ENCODE data around the gene ACSF3. TPM values are rescaled to one million over a fixed set of nuclear protein-coding genes. Genes with fewer than 3 reads are reported as not detected.

ACSF3 gene
- total RNA-seq, 1 donor from 2014 or later = 51.4 TPM

DNA sequence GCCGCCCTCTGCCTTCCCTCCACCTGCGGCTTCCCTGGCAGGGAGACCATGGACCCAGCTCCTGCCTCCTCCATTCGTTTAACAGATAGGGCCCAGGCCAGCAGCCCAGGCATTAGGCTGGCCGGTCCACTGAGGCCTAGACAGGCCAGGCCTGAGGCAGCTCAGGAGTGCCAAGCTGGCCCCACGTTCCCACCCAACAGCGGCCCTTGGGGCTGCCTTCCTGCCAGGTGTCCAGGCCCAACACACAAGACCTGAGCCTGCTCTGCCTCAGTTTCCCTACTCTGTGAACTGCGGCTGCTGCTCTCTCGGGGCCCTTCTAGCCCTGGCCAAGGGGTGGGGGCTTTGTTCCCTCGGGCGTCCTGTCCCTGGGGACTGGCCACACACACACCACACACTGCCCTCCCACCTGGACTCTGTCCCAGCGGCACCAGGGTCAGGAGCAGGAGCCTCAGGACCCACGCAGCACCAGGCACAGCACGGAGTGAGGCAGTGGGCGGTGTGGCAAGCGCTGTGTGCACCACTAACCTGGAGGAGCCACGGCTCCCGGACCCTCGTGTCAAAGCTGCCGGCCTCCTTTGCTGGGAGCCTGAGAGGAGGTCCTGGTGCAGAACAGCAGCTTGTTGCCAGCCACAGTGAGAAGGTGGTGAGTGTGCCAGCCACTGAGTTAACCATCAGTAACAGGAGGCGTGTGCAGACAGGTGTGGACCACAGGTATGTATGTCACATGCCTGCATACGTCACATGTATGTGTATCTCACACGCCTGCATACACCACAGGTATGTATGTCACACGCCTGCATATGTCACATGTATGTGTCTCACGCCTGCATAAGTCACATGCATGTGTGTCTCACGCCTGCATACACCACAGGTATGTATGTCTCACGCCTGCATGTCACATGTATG lies 63.3 kb downstream of the ACSF3 start:
- intact Hi-C loops (cut with micrococcal nuclease) = no loop called here

DNA sequence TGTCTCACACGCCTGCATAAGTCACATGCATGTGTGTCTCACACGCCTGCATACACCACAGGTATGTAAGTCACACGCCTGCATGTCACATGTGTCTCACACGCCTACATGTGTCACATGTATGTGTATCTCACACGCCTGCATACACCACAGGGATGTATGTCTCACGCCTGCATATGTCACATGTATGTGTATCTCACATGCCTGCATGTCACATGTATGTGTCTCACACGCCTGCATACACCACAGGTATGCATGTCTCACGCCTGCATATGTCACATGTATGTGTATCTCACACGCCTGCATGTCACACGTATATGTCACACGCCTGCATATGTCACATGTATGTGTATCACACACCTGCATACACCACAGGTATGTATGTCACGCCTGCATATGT lies 64.1 kb downstream of the ACSF3 start:
- intact Hi-C loops (cut with micrococcal nuclease) = no loop called here

DNA sequence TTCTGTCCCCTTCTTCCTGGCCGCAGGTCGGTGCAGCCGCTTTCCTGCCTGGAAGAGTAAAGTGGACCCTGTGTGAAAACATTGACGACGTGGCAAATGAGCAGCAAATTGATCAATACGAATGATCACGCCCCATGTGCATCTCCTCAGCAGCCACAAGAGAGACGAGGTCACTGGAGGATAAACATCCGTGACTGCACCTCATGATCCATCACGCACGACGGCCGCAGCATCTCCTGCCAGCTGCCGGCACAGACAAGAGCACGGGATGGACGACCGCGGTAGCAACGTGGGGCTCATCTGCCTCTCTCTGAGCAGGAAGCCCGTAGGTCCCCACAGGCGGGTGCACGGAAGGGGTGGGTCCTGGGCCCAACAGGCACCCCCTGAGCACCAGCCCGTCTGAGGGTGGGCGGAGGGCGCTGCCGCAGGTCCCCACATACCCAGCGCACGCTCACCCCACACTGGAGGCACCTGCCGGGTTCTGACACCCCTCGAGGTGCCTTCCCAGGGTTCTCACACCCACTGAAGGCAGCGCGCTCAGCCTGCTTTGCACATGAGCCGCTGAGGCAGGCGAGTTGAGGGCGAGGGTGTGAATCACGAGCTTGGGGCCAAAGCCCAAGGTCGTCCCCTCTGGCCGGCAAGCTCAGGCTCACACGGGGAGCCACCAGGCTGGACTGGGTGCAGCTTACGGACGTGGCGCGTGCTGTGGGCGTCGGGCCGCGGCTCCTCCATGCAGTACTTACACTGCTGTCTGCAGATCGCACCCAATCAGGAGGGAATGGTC lies 65.6 kb downstream of the ACSF3 start:
- intact Hi-C loops (cut with micrococcal nuclease) = no loop called here

DNA sequence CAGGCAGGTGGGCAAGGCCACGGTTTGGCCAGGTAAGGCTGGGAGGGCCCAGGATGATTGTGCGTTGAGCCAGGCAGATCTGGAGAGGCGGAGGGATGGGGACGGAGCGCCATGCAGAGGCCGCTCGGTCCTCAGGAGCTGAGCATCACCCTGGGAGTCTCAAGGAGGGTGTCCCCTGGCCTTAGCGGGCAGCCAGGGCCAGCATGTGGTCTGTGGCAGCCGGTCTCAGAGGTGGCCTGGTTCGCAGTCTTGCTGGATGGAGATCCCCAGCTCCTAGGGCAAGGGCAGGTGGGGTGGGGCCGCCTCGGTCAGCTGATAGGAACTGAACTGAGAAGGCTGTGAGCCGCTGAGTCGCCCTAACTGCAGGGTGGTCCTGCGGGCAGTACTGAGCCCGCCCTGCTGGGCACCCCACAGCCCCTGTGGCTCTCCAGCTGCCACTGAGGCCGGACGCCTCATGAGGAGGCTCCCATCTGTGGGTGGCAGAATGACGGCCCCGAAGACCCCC lies 66.2 kb downstream of the ACSF3 start:
- intact Hi-C loops (cut with micrococcal nuclease) = no loop called here

DNA sequence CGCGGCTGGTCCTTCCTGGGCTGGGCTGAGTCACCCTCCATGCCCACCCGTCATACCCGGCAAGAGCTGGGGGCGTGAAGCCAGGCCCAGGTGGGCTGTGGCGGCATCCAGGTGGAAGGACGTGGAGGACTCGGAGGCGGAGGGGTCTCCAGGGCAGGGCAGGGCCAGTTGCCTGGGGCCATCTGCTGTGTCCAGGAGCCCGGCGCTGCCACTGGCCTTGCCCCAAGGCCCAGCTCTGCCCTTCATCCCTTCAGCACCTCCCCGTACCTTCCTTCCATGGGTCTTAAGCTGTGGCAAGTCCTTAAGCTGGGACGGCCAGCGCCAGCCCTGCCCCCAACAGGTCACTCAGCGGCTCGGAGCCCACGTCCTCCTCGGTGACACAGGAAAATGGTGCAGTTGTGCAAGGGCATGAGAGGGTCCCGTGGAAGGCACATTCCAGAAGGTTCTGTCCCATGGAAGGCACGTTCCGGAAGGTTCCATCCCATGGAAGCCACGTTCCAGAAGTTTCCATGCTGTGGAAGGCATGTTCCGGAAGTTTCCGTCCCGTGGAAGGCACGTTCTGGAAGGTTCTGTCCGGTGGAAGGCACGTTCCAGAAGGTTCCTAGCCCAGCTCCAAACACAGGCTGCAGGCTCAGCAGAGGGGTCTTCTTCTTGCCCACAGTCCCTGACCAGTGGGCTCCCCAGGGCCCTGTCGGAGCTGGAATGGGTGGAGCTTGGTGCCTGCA lies 67.5 kb downstream of the ACSF3 start:
- intact Hi-C loops (cut with micrococcal nuclease) = no loop called here

DNA sequence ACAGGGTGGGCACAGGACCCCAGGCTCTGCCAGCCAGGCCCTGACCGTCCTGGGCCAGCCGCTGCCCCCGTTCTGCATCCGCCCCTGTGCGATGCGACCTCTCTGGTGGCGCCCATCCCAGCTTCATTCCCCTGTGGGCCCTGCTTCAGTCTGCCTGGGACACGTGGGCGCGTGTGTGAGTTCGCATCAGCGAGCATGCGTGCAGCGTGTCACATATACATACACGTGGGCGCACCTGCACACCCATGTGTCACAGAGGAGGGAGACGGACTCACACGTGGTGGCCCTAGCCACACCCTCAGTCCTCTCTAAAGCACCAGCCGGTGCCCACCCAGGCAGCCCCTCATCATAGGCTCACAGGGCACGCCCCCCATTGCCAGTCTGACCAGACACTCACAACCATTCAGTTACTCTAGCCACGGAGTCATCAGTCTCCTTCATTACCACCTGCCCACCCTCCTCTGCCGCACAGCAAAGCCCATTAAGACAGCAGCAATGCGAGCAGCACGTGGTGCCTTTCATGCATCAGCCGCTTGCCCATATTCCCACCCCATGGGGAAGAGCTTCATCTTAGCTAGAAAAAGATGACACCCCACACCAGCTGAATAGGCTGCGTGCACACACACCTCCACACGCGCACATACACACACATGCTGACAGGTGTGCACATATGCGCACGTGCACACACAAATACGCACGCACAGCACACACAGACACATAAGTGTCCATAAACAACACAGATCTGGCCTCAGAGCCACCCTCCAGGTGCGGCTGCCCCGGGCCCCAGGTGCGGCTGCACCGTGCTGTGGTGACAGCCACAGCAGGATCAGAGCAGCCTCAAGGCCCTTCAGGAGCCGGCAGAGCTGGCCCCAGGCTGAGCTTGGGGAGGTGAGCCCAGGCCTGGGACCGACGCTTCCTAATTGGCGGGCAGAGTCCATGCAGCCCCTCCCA lies 68.4 kb downstream of the ACSF3 start:
- intact Hi-C loops (cut with micrococcal nuclease) = no loop called here

DNA sequence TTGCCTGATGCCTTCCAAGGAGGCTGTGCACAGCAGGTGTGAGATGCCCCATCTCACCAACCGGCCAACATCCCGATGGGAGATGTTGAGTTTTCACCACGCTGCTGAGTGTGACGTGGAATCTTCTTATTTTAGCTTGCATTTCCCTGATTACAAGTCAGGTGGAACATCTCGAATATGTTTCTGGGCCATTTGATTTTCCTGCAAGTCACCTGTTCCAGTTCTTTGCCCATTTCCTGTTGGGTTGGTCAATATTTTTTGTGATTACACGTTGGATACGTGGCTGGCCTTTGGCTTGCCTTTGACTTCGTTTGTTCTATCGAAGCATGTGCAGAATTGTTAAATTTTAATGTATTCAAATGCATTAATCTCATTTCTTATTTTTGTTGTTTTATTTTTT lies 69.6 kb downstream of the ACSF3 start:
- intact Hi-C loops (cut with micrococcal nuclease) = no loop called here

DNA sequence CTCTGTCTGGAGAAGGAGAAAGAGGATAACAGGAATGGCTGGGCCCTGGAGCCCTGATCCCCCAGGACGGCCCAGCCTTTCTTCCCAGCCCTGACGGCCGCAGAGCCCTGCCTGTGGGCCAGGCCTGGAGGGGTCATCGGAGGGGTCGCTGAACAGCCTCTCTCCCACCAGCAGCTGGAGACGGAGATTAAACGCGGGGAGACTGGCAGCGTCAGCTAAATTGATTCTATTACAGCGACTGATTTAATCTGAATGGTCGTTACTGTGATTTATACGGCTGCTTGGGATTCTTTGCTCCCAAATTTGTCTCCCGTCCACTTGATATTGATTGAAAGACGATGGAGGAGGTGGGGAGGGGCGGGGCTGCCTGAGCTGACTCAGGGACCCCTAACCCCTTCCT lies 70.8 kb downstream of the ACSF3 start:
- intact Hi-C loops (cut with micrococcal nuclease) = no loop called here

DNA sequence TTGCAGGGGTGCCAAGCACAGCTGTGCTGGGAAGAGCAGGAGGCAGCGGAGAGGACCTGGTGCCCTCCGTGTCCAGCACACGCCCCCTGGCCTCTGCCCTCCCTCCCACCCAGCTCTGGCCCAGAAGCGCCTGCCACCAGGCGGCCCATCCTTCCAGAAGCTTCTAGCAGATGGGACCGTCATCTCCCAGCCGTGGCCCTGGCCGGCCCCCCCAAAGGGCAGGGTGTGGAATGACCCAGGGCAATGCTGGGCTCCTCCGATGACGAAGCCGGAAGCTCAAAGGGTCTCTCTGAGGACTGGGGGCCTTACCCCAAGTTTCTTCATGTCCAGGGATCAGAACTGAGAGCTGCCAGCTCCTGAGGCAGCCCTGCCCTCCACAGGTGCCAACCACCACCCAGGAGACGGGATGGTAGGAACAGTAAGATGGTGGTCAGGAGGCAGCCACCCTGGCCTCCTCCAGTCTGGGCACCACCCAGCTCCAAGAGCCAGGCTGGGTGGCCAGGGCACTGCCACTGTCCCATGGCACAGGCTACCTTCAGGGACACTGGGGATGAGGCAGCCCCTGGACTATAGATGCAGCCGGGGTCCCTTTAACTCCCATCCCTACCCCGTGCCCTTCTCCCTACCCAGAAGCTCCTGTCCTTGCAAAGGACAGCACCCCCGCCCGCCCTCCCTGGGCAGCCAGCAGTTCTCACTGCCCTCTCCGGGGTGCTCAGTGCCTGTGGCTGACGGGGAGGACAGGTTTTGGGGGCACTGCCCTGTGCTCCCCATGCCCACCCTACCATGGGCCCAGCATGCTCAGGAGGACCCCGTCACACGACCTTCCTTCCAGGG lies 71.4 kb downstream of the ACSF3 start:
- intact Hi-C loops (cut with micrococcal nuclease) = loop anchor here (5.0 kb wide), 1 partner anchor 428 kb away; no protein-coding TSS in a partner anchor

DNA sequence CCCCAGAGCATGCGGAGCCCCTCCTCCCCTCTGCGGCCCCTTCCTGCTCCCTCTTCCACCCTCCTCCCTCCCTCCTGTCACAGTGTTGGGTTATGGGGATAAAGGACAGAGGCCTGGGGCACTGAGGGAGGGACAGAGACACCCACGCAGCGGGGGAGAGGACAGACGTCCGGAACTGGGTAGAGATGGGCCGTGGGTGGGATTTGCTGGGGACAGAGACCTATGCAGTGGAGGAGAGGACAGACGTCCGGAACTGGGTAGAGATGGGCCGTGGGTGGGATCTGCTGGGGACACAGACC lies 72.0 kb downstream of the ACSF3 start:
- intact Hi-C loops (cut with micrococcal nuclease) = loop anchor here (5.0 kb wide), 1 partner anchor 428 kb away; no protein-coding TSS in a partner anchor

DNA sequence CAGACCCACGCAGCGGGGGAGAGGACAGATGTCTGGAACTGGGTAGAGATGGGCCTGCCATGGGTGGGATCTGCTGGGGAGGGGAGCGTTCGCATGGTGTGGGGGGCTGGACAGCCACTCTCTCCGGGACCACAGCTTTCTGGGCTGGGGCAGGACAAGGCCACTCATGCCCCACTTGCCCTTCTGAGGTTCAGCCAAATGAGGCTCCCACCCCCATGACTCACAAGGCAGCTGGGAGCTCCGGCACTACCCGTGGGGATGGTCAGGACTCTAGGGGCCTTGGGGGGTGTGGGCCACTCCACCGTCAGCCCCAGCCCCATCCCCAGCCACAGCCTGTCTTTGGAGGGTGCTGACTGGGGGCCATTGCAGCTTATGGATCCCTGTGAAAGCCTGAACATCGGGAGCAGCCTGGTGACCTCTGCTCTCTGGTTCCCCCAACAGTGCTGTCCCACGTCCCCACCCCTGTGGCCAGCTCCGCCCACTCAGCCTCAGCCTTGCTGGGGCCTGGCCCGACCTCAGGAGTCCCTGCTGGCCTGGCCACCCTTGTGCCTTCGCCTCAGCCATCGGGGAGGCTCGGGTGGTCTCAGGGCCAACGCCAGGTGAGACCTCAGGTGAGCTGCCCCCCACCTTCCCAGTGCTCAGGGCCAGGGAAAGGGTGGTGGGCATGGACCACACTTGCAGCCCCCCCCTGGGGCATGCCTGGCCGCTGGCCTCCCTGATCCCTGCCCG lies 73.2 kb downstream of the ACSF3 start:
- intact Hi-C loops (cut with micrococcal nuclease) = loop anchor here (1.0 to 5.0 kb wide), 3 partner anchors 225 to 430 kb away; no protein-coding TSS in a partner anchor

DNA sequence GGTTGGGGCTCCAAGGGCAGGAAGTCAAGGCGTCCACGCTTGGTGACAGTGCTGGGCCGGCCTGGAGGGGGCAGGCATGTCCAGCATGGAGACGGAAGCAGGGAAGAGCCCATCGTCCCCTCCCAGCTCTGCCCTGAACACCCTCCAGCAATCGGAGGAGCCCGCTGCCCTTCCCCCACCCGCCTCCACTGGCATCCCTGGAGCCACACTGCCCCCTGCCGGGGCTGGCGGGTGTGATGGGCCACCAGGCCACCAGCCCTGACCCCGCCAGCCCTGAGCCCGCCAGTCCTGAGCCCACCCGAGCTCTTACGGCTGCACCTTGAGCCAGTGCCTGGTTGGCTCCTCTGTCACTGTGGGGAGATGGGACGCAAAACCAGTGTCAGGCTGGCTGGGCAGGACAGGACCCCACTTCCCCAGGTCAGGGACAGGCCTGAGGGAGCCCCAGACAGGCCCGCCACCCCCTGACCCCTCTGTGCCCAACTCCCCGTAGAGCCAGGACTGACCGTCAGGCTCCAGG lies 73.8 kb downstream of the ACSF3 start:
- intact Hi-C loops (cut with micrococcal nuclease) = loop anchor here (1.0 to 5.0 kb wide), 3 partner anchors 225 to 430 kb away; no protein-coding TSS in a partner anchor

DNA sequence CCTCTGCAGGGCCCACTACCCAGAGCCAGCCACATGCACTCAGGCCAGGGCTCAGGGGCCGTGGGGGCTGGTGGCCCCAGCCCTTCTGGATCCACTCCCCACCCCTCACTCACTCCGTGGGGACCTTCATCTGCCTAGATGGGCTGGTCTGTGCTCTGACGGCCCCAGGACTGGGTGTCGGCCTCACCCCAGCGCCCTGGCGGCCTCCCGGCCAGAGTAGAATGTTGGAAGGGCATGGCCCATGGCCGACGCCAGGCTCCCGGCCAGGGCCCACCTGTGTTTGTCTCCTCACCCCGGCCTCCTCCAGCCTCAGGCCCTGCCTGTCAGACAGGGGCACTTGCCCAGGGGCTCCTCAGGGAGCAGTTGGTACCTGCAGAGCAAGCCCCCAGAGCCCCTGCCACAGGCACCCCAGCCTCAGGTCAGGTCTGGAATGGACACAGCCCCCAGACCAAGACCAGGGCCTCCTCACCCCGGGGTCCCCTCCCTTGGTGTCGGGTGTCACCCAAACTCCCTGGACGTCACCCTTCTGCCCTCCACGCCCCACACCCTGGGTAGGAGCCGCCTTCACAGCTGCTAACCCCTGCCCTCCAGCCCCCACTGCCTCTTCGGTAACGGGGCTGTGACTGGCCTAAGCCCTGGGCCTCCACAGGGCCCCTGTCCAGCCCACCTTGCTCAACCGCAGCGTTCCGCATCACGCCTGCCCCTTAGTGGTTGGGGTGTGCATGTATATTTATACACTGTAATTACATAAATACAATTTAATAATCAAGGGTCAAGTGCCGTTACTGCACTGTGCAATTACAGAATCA lies 74.9 kb downstream of the ACSF3 start:
- intact Hi-C loops (cut with micrococcal nuclease) = loop anchor here (5.0 kb wide), 1 partner anchor 431 kb away; no protein-coding TSS in a partner anchor

DNA sequence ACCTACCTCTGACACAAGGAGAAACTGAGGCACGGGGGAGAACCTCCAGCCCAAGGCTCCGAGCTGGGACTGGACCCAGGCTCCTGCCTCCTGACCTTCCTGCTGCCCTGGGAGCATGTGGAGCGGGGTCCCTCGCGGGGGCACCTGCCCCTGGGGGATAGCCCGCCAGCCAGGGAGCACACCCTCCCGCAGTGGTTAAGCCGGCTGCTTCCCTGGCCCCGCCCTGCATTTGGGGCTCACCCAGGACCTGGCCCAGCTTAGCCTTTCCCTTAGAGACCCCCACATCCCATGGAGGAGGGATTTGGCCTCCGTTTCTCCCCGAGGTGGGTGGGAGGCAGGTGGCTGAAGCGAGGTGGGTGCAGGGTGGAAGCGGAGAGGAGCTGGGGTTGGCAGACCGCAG lies 76.1 kb downstream of the ACSF3 start:
- intact Hi-C loops (cut with micrococcal nuclease) = loop anchor here (2.0 to 5.0 kb wide), 4 partner anchors 71 to 432 kb away; partner anchors contain the start of genes APRT, GALNS and TRAPPC2L

DNA sequence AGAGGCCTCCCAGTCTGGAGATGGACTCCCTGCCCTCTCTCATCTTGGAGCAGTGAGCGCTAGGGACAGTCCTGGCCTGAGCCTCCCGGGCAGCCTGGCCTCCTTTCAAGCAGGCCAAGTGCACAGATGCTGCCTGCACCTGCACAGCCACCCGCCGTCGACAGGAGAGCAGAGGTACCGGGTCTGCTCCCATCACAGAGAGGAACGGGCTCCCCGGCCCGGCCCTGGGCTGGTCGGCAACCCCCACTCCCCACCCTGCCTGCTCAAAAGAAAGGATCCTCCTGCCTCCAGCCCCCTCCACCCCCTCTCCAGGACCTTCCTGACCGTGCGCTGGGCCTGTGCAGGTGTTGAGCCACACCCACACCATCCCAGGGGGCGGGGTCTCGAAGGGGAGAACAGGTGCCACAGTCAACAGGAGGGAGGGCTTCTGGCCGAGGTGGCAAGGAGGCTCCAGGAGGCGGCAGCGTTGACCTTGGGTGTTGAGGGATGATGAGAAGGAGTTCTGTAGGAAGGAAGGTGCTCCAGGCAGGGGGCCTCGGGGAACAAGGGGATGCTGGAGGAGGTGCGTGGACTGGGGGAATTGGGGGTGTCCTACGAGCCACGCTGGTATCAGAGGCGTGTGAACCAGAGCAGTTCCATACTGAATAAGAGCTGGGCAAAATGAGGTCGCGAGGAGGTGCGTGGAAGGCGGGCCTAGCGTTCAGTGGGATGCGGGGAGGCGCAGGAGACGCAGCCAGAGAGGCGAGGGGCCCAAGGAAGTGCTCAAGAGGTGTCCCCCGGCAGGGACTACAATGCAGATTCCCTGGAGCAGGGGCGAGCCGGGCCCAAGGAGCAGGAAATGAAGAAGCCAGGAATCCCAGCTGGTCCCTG lies 76.9 kb downstream of the ACSF3 start:
- intact Hi-C loops (cut with micrococcal nuclease) = loop anchor here (1.0 to 2.0 kb wide), 7 partner anchors 22 to 360 kb away; partner anchors contain the start of genes APRT, GALNS and TRAPPC2L

All from T-helper 2 cell treated with Interferon-gamma antibody and Interleukin-4, amounts not matched to agents 100 ng/mL and 5 ng/mL, for 36 hours (primary cell).